HCT116 (cell line): ENCODE measurements around the gene AUTS2. TPM values are rescaled to one million over a fixed set of nuclear protein-coding genes. Genes with fewer than 3 reads are reported as not detected.

Source experiments
- ATAC-seq: fragments of 200-7000 bp; cut with Tn5 transposase; 2 replicates; pipeline ENCODE4 v1.9.1; 2020; ENCODE audit warnings: mild to moderate bottlenecking, moderate library complexity
- BruUV-seq: library from RNA; stranded (reverse); fragments of 400-500 nt; replicated peaks from 2 replicates; lab custom pipeline; 2021; lab: Mats Ljungman, UMichigan
- CTCF ChIA-PET: fragments of 300-600 bp; sonication (Branson Sonifier 250); formaldehyde crosslinking; loops from one replicate; lab custom pipeline; 2021; ENCODE audit warnings: antibody characterized with exemption; lab: Charles Lee
- POLR2A ChIA-PET: fragments of 300-600, 350-600 bp; sonication (Branson Sonifier 250); formaldehyde crosslinking; loops from one replicate; lab custom pipeline; 2021; ENCODE audit warnings: antibody characterized with exemption; lab: Charles Lee
- RAD21 ChIA-PET, 2 experiments: fragments of 300-600 bp; sonication (Branson Sonifier 250); formaldehyde crosslinking; loops; one replicate each; lab custom pipeline; 2023; ENCODE audit warnings: low total read pairs in 2 of 2; ENCODE audit not compliant: uncharacterized antibody in 2 of 2, unreplicated experiment in 2 of 2, low non-redundant PET in 1 of 2; lab: Charles Lee
- DNase-seq: peaks from one replicate; pipeline ENCODE4 v3.0.0-alpha.2; 2010; ENCODE audit warnings: low read depth, low spot score
- H2AFZ ChIP-seq: fragments of 200-600 bp; shearing (Covaris generic), sonication (generic); 2 replicates; pipeline ENCODE4 v1.6.1; 2017; ENCODE audit warnings: low read depth, mixed run types, mixed read lengths, antibody characterized with exemption, low read length; ENCODE audit not compliant: poor library complexity, severe bottlenecking
- H3K27ac ChIP-seq: 2 replicates; pipeline ENCODE4 v1.5.1; 2012; ENCODE audit warnings: low read depth, low read length
- H3K27me3 ChIP-seq: fragments of 200-600 bp; sonication (generic); 2 replicates; pipeline ENCODE4 v1.6.1; 2016; ENCODE audit warnings: mixed run types, low read length, mixed read lengths; ENCODE audit not compliant: insufficient read depth
- H3K36me3 ChIP-seq, 2 experiments: fragments of 200-500 bp in 1 of 2; fragments of 200-600 bp in 1 of 2; sonication (Bioruptor generic) in 1 of 2; sonication (generic) in 1 of 2; 2 replicates each; pipeline versions ENCODE4 v1.5.1 to v1.6.1; 2014 to 2016; ENCODE audit warnings: low read length in 2 of 2, inconsistent platforms in 1 of 2, mixed read lengths in 1 of 2, mixed run types in 1 of 2; ENCODE audit not compliant: insufficient read depth in 2 of 2, control insufficient read depth in 1 of 2
- H3K4me1 ChIP-seq, 2 experiments: fragments of 200-600 bp in 1 of 2; sonication (generic) in 1 of 2; 2 replicates each; pipeline versions ENCODE4 v1.5.1 to v1.6.1; 2012 to 2017; ENCODE audit warnings: low read length in 2 of 2, inconsistent platforms in 1 of 2, mild to moderate bottlenecking in 1 of 2, mixed read lengths in 1 of 2, mixed run types in 1 of 2, moderate library complexity in 1 of 2; ENCODE audit not compliant: insufficient read depth in 2 of 2, control insufficient read depth in 1 of 2
- H3K4me2 ChIP-seq: fragments of 200-600 bp; sonication (generic); 2 replicates; pipeline ENCODE4 v1.6.1; 2017; ENCODE audit warnings: mixed run types, low read length, mixed read lengths
- H3K4me3 ChIP-seq, 2 experiments: fragments of 200-600 bp in 1 of 2; sonication (generic) in 1 of 2; replicated peaks in 1 of 2; 2 replicates each; pipeline ENCODE4 v1.5.1; 2011 to 2016; ENCODE audit warnings: low read length in 2 of 2, control low read depth in 1 of 2, low read depth in 1 of 2, mild to moderate bottlenecking in 1 of 2, mixed read lengths in 1 of 2, mixed run types in 1 of 2
- H3K79me2 ChIP-seq: fragments of 200-600 bp; sonication (generic); 2 replicates; pipeline ENCODE4 v1.6.1; 2017; ENCODE audit warnings: mild to moderate bottlenecking, mixed run types, low read length, moderate library complexity, mixed read lengths; ENCODE audit not compliant: insufficient read depth
- H3K9ac ChIP-seq: fragments of 200-600 bp; sonication (generic); 2 replicates; pipeline ENCODE4 v1.6.1; 2016; ENCODE audit warnings: low read length, mixed read lengths
- H3K9me2 ChIP-seq: fragments of 200-600 bp; sonication (generic), shearing (Covaris generic); 2 replicates; pipeline ENCODE4 v1.6.1; 2017; ENCODE audit warnings: mixed run types, mild to moderate bottlenecking, moderate library complexity; ENCODE audit not compliant: insufficient read depth
- H3K9me3 ChIP-seq, 2 experiments: fragments of 200-500 bp in 1 of 2; fragments of 200-600 bp in 1 of 2; sonication (Bioruptor generic) in 1 of 2; sonication (generic) in 1 of 2; 2 replicates each; pipeline ENCODE4 v1.6.1; 2014 to 2017; ENCODE audit warnings: low read length in 2 of 2, mixed read lengths in 2 of 2, inconsistent platforms in 1 of 2, low read depth in 1 of 2, mild to moderate bottlenecking in 1 of 2, mixed run types in 1 of 2, moderate library complexity in 1 of 2; ENCODE audit not compliant: control insufficient read depth in 1 of 2, insufficient read depth in 1 of 2
- H4K20me1 ChIP-seq: fragments of 200-600 bp; sonication (generic), shearing (Covaris generic); 2 replicates; pipeline ENCODE4 v1.6.1; 2017; ENCODE audit warnings: mixed run types, mild to moderate bottlenecking, moderate library complexity; ENCODE audit not compliant: insufficient read depth
- CBX3 ChIP-seq: IDR thresholded peaks from 2 replicates; pipeline ENCODE4 v1.6.1; 2012; ENCODE audit warnings: low read depth
- CEBPB ChIP-seq: IDR thresholded peaks from 2 replicates; pipeline ENCODE4 v1.6.1; 2012; ENCODE audit warnings: low read depth
- ELF1 ChIP-seq: IDR thresholded peaks from 2 replicates; pipeline ENCODE4 v1.6.1; 2012; ENCODE audit warnings: low read depth, borderline replicate concordance
- EZH2 ChIP-seq: fragments of 200-600 bp; sonication (generic); IDR thresholded peaks from 2 replicates; pipeline ENCODE4 v1.6.1; 2017; ENCODE audit warnings: antibody characterized with exemption, mixed run types
- FOSL1 ChIP-seq: IDR thresholded peaks from 2 replicates; pipeline ENCODE4 v1.6.1; 2012; ENCODE audit warnings: low read depth
- JUND ChIP-seq: IDR thresholded peaks from 2 replicates; pipeline ENCODE4 v1.6.1; 2012
- POLR2A ChIP-seq: IDR thresholded peaks from 2 replicates; pipeline ENCODE4 v1.7.0; 2011; ENCODE audit warnings: borderline replicate concordance; ENCODE audit not compliant: insufficient read depth, insufficient read length; ENCODE audit errors: extremely low read depth
- POLR2AphosphoS5 ChIP-seq: IDR thresholded peaks from 2 replicates; pipeline ENCODE4 v1.6.1; 2011; ENCODE audit warnings: mild to moderate bottlenecking, low read depth, low read length, moderate library complexity
- RAD21 ChIP-seq: IDR thresholded peaks from 2 replicates; pipeline ENCODE4 v1.6.1; 2012; ENCODE audit warnings: low read depth, mild to moderate bottlenecking
- SRF ChIP-seq: IDR thresholded peaks from 2 replicates; pipeline ENCODE4 v1.6.1; 2012; ENCODE audit warnings: low read depth
- YY1 ChIP-seq: IDR thresholded peaks from 2 replicates; pipeline ENCODE4 v1.6.1; 2011; ENCODE audit warnings: low read length, low read depth, moderate library complexity, mild to moderate bottlenecking; ENCODE audit not compliant: insufficient replicate concordance; ENCODE audit errors: extremely low read depth
- ZNF274 ChIP-seq: fragments of 200-500 bp; sonication (Bioruptor generic); IDR thresholded peaks from 2 replicates; pipeline ENCODE4 v1.6.1; 2014; ENCODE audit warnings: mild to moderate bottlenecking, low read depth, low read length, inconsistent platforms
- intact Hi-C: fragments of 100-400 bp; cut with micrococcal nuclease; formaldehyde crosslinking; loops from 2 replicates; pipeline ENCODE4 v1.10.0; 2022
- total RNA-seq: library from RNA; stranded (reverse); gene quantifications from one replicate; pipeline ENCODE4 v1.2.1, GENCODE V29; 2021; ENCODE audit not compliant: unreplicated experiment
- TF ChIP-seq, protein P1 (sequence below): IDR thresholded peaks from 2 replicates; pipeline ENCODE4 v1.6.1; 2012
- TF ChIP-seq, protein P2 (sequence below): IDR thresholded peaks from 2 replicates; pipeline ENCODE4 v1.6.1; 2012
- TF ChIP-seq, protein P3 (sequence below): IDR thresholded peaks from 2 replicates; pipeline ENCODE4 v1.6.1; 2011; ENCODE audit warnings: mild to moderate bottlenecking, low read length, moderate library complexity; ENCODE audit not compliant: insufficient replicate concordance; ENCODE audit errors: extremely low read depth

Gene AUTS2
- total RNA-seq, 1 experiment from 2014 or later, result 0.93 TPM

DNA sequence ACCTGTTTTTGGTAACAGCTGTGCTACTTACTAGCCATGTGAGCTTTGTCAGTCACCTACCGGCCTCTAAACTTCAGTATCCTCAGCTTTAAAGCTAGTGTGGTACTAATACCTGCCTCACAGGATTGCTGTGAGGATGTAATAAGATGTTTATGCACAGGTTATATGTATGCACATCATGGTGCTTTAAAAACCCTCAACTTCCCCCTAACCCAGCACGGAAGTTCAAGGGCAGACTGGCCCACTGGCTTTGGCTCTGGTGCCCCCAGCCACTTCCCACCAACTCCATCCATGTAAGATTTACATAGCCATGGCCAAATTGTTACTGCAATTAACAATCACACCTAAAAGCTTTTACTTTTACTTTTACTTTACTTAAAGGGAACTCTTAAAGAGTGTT lies 857.6 kb downstream of the AUTS2 start:
- no peak overlapping the region for H3K4me3 ChIP-seq
- ATAC-seq (no peak), DNase-seq (no peak)
- H3K36me3 ChIP-seq, result no peaks in the 10 kb centered on the region
- H3K9ac ChIP-seq, result no peak overlapping the region
- H3K27ac ChIP-seq, result no peak overlapping the region
- H4K20me1 ChIP-seq, result no peaks in the 10 kb centered on the region
- H3K9me3 ChIP-seq, result peaks cover 0 to 29% of the 10 kb centered on the region in 2 experiments; a peak in 2 of 4 replicates
- ChIA-PET RAD21 (no interaction called here), CTCF (no interaction called here), POLR2A (no interaction called here)
- intact Hi-C loops, result no loop called here
- H2AFZ ChIP-seq, result no peak overlapping the region
- H3K4me2 ChIP-seq, result no peak overlapping the region
- H3K27me3 ChIP-seq, result no peaks in the 10 kb centered on the region
- H3K79me2 ChIP-seq, result no peaks in the 10 kb centered on the region
- no TSS peak for BruUV-seq
- TF ChIP-seq, protein P1, sequence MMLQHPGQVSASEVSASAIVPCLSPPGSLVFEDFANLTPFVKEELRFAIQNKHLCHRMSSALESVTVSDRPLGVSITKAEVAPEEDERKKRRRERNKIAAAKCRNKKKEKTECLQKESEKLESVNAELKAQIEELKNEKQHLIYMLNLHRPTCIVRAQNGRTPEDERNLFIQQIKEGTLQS, result no peak
- TF ChIP-seq ELF1 (no peak), FOSL1 (no peak), POLR2AphosphoS5 (no peak), JUND (no peak), YY1 (no peak), POLR2A (no peak), ZNF274 (no peak), RAD21 (no peak), SRF (no peak), CBX3 (no peak), CEBPB (no peak), EZH2 (no peak)
- TF ChIP-seq, protein P2, sequence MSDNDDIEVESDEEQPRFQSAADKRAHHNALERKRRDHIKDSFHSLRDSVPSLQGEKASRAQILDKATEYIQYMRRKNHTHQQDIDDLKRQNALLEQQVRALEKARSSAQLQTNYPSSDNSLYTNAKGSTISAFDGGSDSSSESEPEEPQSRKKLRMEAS, result no peak
- TF ChIP-seq, protein P3, sequence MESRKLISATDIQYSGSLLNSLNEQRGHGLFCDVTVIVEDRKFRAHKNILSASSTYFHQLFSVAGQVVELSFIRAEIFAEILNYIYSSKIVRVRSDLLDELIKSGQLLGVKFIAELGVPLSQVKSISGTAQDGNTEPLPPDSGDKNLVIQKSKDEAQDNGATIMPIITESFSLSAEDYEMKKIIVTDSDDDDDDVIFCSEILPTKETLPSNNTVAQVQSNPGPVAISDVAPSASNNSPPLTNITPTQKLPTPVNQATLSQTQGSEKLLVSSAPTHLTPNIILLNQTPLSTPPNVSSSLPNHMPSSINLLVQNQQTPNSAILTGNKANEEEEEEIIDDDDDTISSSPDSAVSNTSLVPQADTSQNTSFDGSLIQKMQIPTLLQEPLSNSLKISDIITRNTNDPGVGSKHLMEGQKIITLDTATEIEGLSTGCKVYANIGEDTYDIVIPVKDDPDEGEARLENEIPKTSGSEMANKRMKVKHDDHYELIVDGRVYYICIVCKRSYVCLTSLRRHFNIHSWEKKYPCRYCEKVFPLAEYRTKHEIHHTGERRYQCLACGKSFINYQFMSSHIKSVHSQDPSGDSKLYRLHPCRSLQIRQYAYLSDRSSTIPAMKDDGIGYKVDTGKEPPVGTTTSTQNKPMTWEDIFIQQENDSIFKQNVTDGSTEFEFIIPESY, result no peak
- H3K4me1 ChIP-seq, result no peaks in the 10 kb centered on the region
- no peaks in the 10 kb centered on the region for H3K9me2 ChIP-seq
